Central memory CD8-positive, alpha-beta T cell (primary cell): Measurements from ENCODE around the gene SGMS1.

Experiments
- ATAC-seq: fragments of 150-1000 bp; cut with Tn5 transposase; replicated peaks from 2 replicates; pipeline ENCODE4 v1.10.0; 2022; ENCODE audit warnings: mild to moderate bottlenecking, moderate FRiP score, moderate number of reproducible peaks; ENCODE audit not compliant: poor library complexity, severe bottlenecking; ENCODE audit errors: extremely low read depth
- DNase-seq, 2 donors: peaks; one replicate each; pipeline ENCODE4 v3.0.0; 2021; ENCODE audit warnings: low spot score in 2 of 2
- H3K27ac Mint-ChIP-seq: one replicate; pipeline ENCODE4 v1.8.0; 2022; ENCODE audit warnings: low read depth, mild to moderate bottlenecking, moderate library complexity, mixed read lengths
- H3K27me3 Mint-ChIP-seq: one replicate; pipeline ENCODE4 v1.8.0; 2022; ENCODE audit warnings: mixed read lengths
- H3K36me3 Mint-ChIP-seq: one replicate; pipeline ENCODE4 v1.8.0; 2022; ENCODE audit warnings: mild to moderate bottlenecking, moderate library complexity, mixed read lengths; ENCODE audit not compliant: insufficient read depth
- H3K4me1 Mint-ChIP-seq: one replicate; pipeline ENCODE4 v1.8.0; 2022; ENCODE audit warnings: mixed read lengths
- H3K4me3 Mint-ChIP-seq: one replicate; pipeline ENCODE4 v1.8.0; 2022; ENCODE audit warnings: mild to moderate bottlenecking, moderate library complexity, mixed read lengths
- H3K9me3 Mint-ChIP-seq: one replicate; pipeline ENCODE4 v1.8.0; 2022; ENCODE audit warnings: mixed read lengths

The SGMS1 gene

GRCh38 chr10:50324680-50325393 lies 298.9 kb downstream of the SGMS1 start:
- ATAC-seq (no peak), DNase-seq (no peak)
- Mint-ChIP-seq H3K4me3 (no peak overlapping the region), H3K36me3 (peaks cover 6% of the 10 kb centered on the region), H3K27ac (no peak overlapping the region), H3K4me1 (peaks cover 14% of the 10 kb centered on the region), H3K9me3 (no peaks in the 10 kb centered on the region), H3K27me3 (no peaks in the 10 kb centered on the region)

- H3K4me1 Mint-ChIP-seq, result peaks cover 15% of the 10 kb centered on the region
- DNase-seq, result no peak
- H3K27ac Mint-ChIP-seq, result peak overlapping the region; percentile 11
- H3K9me3 Mint-ChIP-seq, result no peaks in the 10 kb centered on the region
- ATAC-seq, result no peak
- H3K4me3 Mint-ChIP-seq, result no peak overlapping the region
- H3K27me3 Mint-ChIP-seq, result no peaks in the 10 kb centered on the region
- H3K36me3 Mint-ChIP-seq, result peaks cover 6% of the 10 kb centered on the region
These were observed 299.7 kb downstream of the SGMS1 start for GRCh38 chr10:50324046-50324445.

- Mint-ChIP-seq H3K27ac (no peak overlapping the region), H3K4me1 (peaks cover 15% of the 10 kb centered on the region), H3K36me3 (peaks cover 9% of the 10 kb centered on the region), H3K4me3 (no peak overlapping the region), H3K9me3 (no peaks in the 10 kb centered on the region), H3K27me3 (no peaks in the 10 kb centered on the region)
- ATAC-seq (no peak), DNase-seq (no peak)
These were observed 301.7 kb downstream of the SGMS1 start for GRCh38 chr10:50322077-50322476.

- H3K36me3 Mint-ChIP-seq, result peaks cover 10% of the 10 kb centered on the region
- H3K27ac Mint-ChIP-seq, result no peak overlapping the region
These were observed 305.6 kb downstream of the SGMS1 start for GRCh38 chr10:50318129-50318528.

GRCh38 chr10:50316695-50317648 lies 306.8 kb downstream of the SGMS1 start:
- H3K36me3 Mint-ChIP-seq, result peaks cover 9% of the 10 kb centered on the region
- no peaks in the 10 kb centered on the region for H3K9me3 Mint-ChIP-seq
- ATAC-seq (peak; percentile 19), DNase-seq (no peak)
- peaks cover 32% of the 10 kb centered on the region for H3K4me1 Mint-ChIP-seq
- no peak overlapping the region for H3K4me3 Mint-ChIP-seq
- no peaks in the 10 kb centered on the region for H3K27me3 Mint-ChIP-seq
- H3K27ac Mint-ChIP-seq, result no peak overlapping the region

More at GRCh38 chr10:50318129-50318528, 305.6 kb downstream of the SGMS1 start:
- no peak overlapping the region for H3K4me3 Mint-ChIP-seq
- no peaks in the 10 kb centered on the region for H3K27me3 Mint-ChIP-seq
- no peaks in the 10 kb centered on the region for H3K9me3 Mint-ChIP-seq
- ATAC-seq, result no peak
- no peak for DNase-seq
- peaks cover 24% of the 10 kb centered on the region for H3K4me1 Mint-ChIP-seq

GRCh38 chr10:50316174-50316573 lies 307.6 kb downstream of the SGMS1 start:
- H3K27ac Mint-ChIP-seq, result no peak overlapping the region
- H3K36me3 Mint-ChIP-seq, result peaks cover 9% of the 10 kb centered on the region
- no peaks in the 10 kb centered on the region for H3K27me3 Mint-ChIP-seq
- DNase-seq (no peak), ATAC-seq (no peak)
- peaks cover 32% of the 10 kb centered on the region for H3K4me1 Mint-ChIP-seq
- no peaks in the 10 kb centered on the region for H3K9me3 Mint-ChIP-seq
- H3K4me3 Mint-ChIP-seq, result no peak overlapping the region

- DNase-seq, result no peak
- H3K4me1 Mint-ChIP-seq, result peaks cover 32% of the 10 kb centered on the region
- no peaks in the 10 kb centered on the region for H3K9me3 Mint-ChIP-seq
- H3K36me3 Mint-ChIP-seq, result peaks cover 14% of the 10 kb centered on the region
- ATAC-seq, result no peak
- no peak overlapping the region for H3K27ac Mint-ChIP-seq
- no peak overlapping the region for H3K4me3 Mint-ChIP-seq
- H3K27me3 Mint-ChIP-seq, result no peaks in the 10 kb centered on the region
These were observed 308.3 kb downstream of the SGMS1 start for GRCh38 chr10:50315424-50315823.

GRCh38 chr10:50314169-50315071 lies 309.3 kb downstream of the SGMS1 start:
- DNase-seq (no peak), ATAC-seq (no peak)
- Mint-ChIP-seq H3K9me3 (no peaks in the 10 kb centered on the region), H3K4me1 (peaks cover 32% of the 10 kb centered on the region), H3K4me3 (no peak overlapping the region), H3K36me3 (peaks cover 16% of the 10 kb centered on the region), H3K27me3 (no peaks in the 10 kb centered on the region), H3K27ac (no peak overlapping the region)

- H3K27ac Mint-ChIP-seq, result peak overlapping the region; percentile 64
- DNase-seq (no peak), ATAC-seq (no peak)
- H3K4me3 Mint-ChIP-seq, result no peak overlapping the region
- no peaks in the 10 kb centered on the region for H3K27me3 Mint-ChIP-seq
- peaks cover 32% of the 10 kb centered on the region for H3K4me1 Mint-ChIP-seq
- H3K36me3 Mint-ChIP-seq, result peaks cover 16% of the 10 kb centered on the region
- no peaks in the 10 kb centered on the region for H3K9me3 Mint-ChIP-seq
These were observed 311.0 kb downstream of the SGMS1 start for GRCh38 chr10:50312464-50313437.

- ATAC-seq, result peak; percentile 49
- H3K9me3 Mint-ChIP-seq, result no peaks in the 10 kb centered on the region
- H3K36me3 Mint-ChIP-seq, result peaks cover 22% of the 10 kb centered on the region
- no peak overlapping the region for H3K4me3 Mint-ChIP-seq
- H3K4me1 Mint-ChIP-seq, result peaks cover 20% of the 10 kb centered on the region
- H3K27ac Mint-ChIP-seq, result peak overlapping the region; percentile 1
- H3K27me3 Mint-ChIP-seq, result no peaks in the 10 kb centered on the region
- no peak for DNase-seq
These were observed 313.1 kb downstream of the SGMS1 start for GRCh38 chr10:50310560-50311174.

- H3K36me3 Mint-ChIP-seq, result peaks cover 18% of the 10 kb centered on the region
- ATAC-seq, result no peak
- H3K4me1 Mint-ChIP-seq, result peaks cover 16% of the 10 kb centered on the region
- H3K4me3 Mint-ChIP-seq, result no peak overlapping the region
- H3K27me3 Mint-ChIP-seq, result no peaks in the 10 kb centered on the region
- no peak for DNase-seq
- no peaks in the 10 kb centered on the region for H3K9me3 Mint-ChIP-seq
- peak overlapping the region; percentile 1 for H3K27ac Mint-ChIP-seq
These were observed 314.4 kb downstream of the SGMS1 start for GRCh38 chr10:50309342-50309741.
